Astrocyte of the spinal cord (primary cell): Measurements from ENCODE around the gene LAMA3.

Experiments
- DNase-seq: peaks from one replicate; pipeline ENCODE4 v3.0.0; 2011; ENCODE audit warnings: low read depth, low spot score
- H3K4me3 ChIP-seq: 2 replicates; pipeline ENCODE4 v1.5.1; 2011; ENCODE audit warnings: low read depth, mild to moderate bottlenecking, low read length, moderate library complexity
- CTCF ChIP-seq: IDR thresholded peaks from 2 replicates; pipeline ENCODE4 v1.5.1; 2012; ENCODE audit warnings: low read depth, mild to moderate bottlenecking, low read length, inconsistent platforms
- in situ Hi-C: cut with HindIII; loops from 2 replicates; pipeline ENCODE4 v1.10.0; 2017; ENCODE audit warnings: low sequenced_read_pairs

The LAMA3 gene

GRCh38 chr18:23690505-23691068 lies 1.3 kb downstream of the LAMA3 start:
- no peak for TF ChIP-seq CTCF
- H3K4me3 ChIP-seq: no peak overlapping the region
- no peak for DNase-seq
- in situ Hi-C loops: no loop called here

- no peak overlapping the region for H3K4me3 ChIP-seq
- in situ Hi-C loops: no loop called here
- DNase-seq: no peak
- no peak for TF ChIP-seq CTCF
Observed at GRCh38 chr18:23693846-23694245, 4.6 kb downstream of the LAMA3 start.

- in situ Hi-C loops: no loop called here
- TF ChIP-seq CTCF: no peak
- no peak overlapping the region for H3K4me3 ChIP-seq
- DNase-seq: no peak
Observed at GRCh38 chr18:23694637-23695430, 5.6 kb downstream of the LAMA3 start.

- TF ChIP-seq CTCF: no peak
- DNase-seq: no peak
- no peak overlapping the region for H3K4me3 ChIP-seq
- in situ Hi-C loops: no loop called here
Observed at GRCh38 chr18:23701017-23701416, 11.8 kb downstream of the LAMA3 start.

- DNase-seq: no peak
- H3K4me3 ChIP-seq: no peak overlapping the region
- TF ChIP-seq CTCF: no peak
- in situ Hi-C loops: no loop called here
Observed at GRCh38 chr18:23701544-23702064, 12.4 kb downstream of the LAMA3 start.

GRCh38 chr18:23702606-23703005 lies 13.4 kb downstream of the LAMA3 start:
- no peak overlapping the region for H3K4me3 ChIP-seq
- in situ Hi-C loops: no loop called here
- no peak for DNase-seq
- no peak for TF ChIP-seq CTCF
